22Rv1 (cell line): ENCODE measurements around the gene KIAA1143.

Experiments
- H3K27ac ChIP-seq: fragments of 450-650 bp; 2 replicates; pipeline ENCODE4 v1.5.1; 2017
- CTCF ChIP-seq: fragments of 450-650 bp; IDR thresholded peaks from 2 replicates; pipeline ENCODE4 v1.5.1; 2017; ENCODE audit warnings: mild to moderate bottlenecking
- ZFX ChIP-seq: fragments of 450-650 bp; IDR thresholded peaks from 2 replicates; pipeline ENCODE4 v1.6.1; 2017; ENCODE audit warnings: antibody characterized with exemption, borderline replicate concordance

KIAA1143 gene

GRCh38 chr3:44771424-44772098 is 10.1 kb upstream of the KIAA1143 start:
- no peak overlapping the region for H3K27ac ChIP-seq
- no peak for TF ChIP-seq ZFX
- no peak for TF ChIP-seq CTCF

GRCh38 chr3:44764248-44764647 is 2.8 kb upstream of the KIAA1143 start:
- no peak overlapping the region for H3K27ac ChIP-seq
- no peak for TF ChIP-seq CTCF
- no peak for TF ChIP-seq ZFX

GRCh38 chr3:44762690-44763089 is 1.3 kb upstream of the KIAA1143 start:
- no peak for TF ChIP-seq ZFX
- no peak for TF ChIP-seq CTCF
- peak overlapping the region; percentile 89 for H3K27ac ChIP-seq

- peak overlapping the region; percentile 89 for H3K27ac ChIP-seq
- TF ChIP-seq CTCF (no peak), ZFX (no peak)
Measured at GRCh38 chr3:44762170-44762677, 805 bp upstream of the KIAA1143 start.

GRCh38 chr3:44761101-44761423 is 357 bp downstream of the KIAA1143 start:
- peak overlapping the region; percentile 89 for H3K27ac ChIP-seq
- TF ChIP-seq ZFX, result no peak
- TF ChIP-seq CTCF, result no peak

GRCh38 chr3:44734646-44735168 is 26.7 kb downstream of the KIAA1143 start:
- no peak for TF ChIP-seq ZFX
- no peak for TF ChIP-seq CTCF
- H3K27ac ChIP-seq, result no peak overlapping the region

- TF ChIP-seq ZFX (no peak), CTCF (no peak)
- peak within 1 kb of the TSS; percentile 54 for H3K27ac ChIP-seq
Measured at GRCh38 chr3:44729384-44729910, 32.0 kb downstream of the KIAA1143 start, which contains the start of gene ZNF501. Gene ZNF501 (plus strand): TSS chr3:44729635. CDS start chr3:44734422, 4,787 bp downstream.
